Measurements from ENCODE around the gene PCDH1. TPM values are rescaled to one million over a fixed set of nuclear protein-coding genes. Genes with fewer than 3 reads are reported as not detected.

Gene PCDH1
- total RNA-seq, 4 donors from 2014 or later = 51.3 to 131 (median 67.9) TPM

GRCh38 chr5:141877356-141878185 is 639 bp downstream of the PCDH1 start:
- peak overlapping the region; percentile 71 to 82 (median 76) for H3K4me3 ChIP-seq
- peak overlapping the region; percentile 88 to 90 (median 89) for H3K27ac ChIP-seq
- intact Hi-C loops (cut with DNase I) = loop anchor here (2.0 kb wide), 1 partner anchor 175 kb away; no protein-coding TSS in a partner anchor
- no peak for DNase-seq
- WGBS, 2 donors = 0 to 2% methylated on average over 10 to 21 of the region's 55 CpGs
- peaks cover 31 to 98% (median 34%) of the 10 kb centered on the region in 3 donors for H3K4me1 ChIP-seq
- TF ChIP-seq, protein P1, sequence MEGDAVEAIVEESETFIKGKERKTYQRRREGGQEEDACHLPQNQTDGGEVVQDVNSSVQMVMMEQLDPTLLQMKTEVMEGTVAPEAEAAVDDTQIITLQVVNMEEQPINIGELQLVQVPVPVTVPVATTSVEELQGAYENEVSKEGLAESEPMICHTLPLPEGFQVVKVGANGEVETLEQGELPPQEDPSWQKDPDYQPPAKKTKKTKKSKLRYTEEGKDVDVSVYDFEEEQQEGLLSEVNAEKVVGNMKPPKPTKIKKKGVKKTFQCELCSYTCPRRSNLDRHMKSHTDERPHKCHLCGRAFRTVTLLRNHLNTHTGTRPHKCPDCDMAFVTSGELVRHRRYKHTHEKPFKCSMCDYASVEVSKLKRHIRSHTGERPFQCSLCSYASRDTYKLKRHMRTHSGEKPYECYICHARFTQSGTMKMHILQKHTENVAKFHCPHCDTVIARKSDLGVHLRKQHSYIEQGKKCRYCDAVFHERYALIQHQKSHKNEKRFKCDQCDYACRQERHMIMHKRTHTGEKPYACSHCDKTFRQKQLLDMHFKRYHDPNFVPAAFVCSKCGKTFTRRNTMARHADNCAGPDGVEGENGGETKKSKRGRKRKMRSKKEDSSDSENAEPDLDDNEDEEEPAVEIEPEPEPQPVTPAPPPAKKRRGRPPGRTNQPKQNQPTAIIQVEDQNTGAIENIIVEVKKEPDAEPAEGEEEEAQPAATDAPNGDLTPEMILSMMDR (IDR thresholded peaks at IDR 0.05) = no peak
- TF ChIP-seq POLR2A (IDR thresholded peaks at IDR 0.05) = no peak
- H3K36me3 ChIP-seq = no peaks in the 10 kb centered on the region
- no peaks in the 10 kb centered on the region for H3K9me3 ChIP-seq
- peaks cover 0 to 86% (median 9%) of the 10 kb centered on the region in 4 donors for H3K27me3 ChIP-seq

- WGBS, 2 donors = 2 to 6% methylated on average over 4 to 16 of the region's 42 CpGs
- peak in 1 of 4 donors; percentile 29 for TF ChIP-seq POLR2A (IDR thresholded peaks at IDR 0.05)
- TF ChIP-seq, protein P1 (IDR thresholded peaks at IDR 0.05) = no peak
- H3K36me3 ChIP-seq = no peaks in the 10 kb centered on the region
- intact Hi-C loops (cut with DNase I) = no loop called here
- no peak for DNase-seq
- peaks cover 0 to 78% (median 9%) of the 10 kb centered on the region in 4 donors for H3K27me3 ChIP-seq
- H3K9me3 ChIP-seq = no peaks in the 10 kb centered on the region
- peaks cover 30 to 98% (median 34%) of the 10 kb centered on the region in 3 donors for H3K4me1 ChIP-seq
- H3K4me3 ChIP-seq = peak overlapping the region; percentile 71 to 82 (median 76)
- H3K27ac ChIP-seq = peak overlapping the region; percentile 88 to 90 (median 89)
These were observed 1.4 kb downstream of the PCDH1 start for GRCh38 chr5:141876628-141877355.

- WGBS, 2 donors = 2 to 16% methylated on average over 3 to 8 of the region's 65 CpGs
- peak overlapping the region; percentile 71 to 82 (median 76) for H3K4me3 ChIP-seq
- H3K27ac ChIP-seq = peak overlapping the region; percentile 88 to 90 (median 89)
- no peak for DNase-seq
- TF ChIP-seq, protein P1 (IDR thresholded peaks at IDR 0.05) = no peak
- peak in 1 of 4 donors; percentile 47 for TF ChIP-seq POLR2A (IDR thresholded peaks at IDR 0.05)
- peaks cover 30 to 98% (median 40%) of the 10 kb centered on the region in 3 donors for H3K4me1 ChIP-seq
- no peaks in the 10 kb centered on the region for H3K36me3 ChIP-seq
- no peaks in the 10 kb centered on the region for H3K9me3 ChIP-seq
- intact Hi-C loops (cut with DNase I) = no loop called here
- peaks cover 0 to 76% (median 9%) of the 10 kb centered on the region in 4 donors for H3K27me3 ChIP-seq
These were observed 2.2 kb downstream of the PCDH1 start for GRCh38 chr5:141875795-141876627.

DNA sequence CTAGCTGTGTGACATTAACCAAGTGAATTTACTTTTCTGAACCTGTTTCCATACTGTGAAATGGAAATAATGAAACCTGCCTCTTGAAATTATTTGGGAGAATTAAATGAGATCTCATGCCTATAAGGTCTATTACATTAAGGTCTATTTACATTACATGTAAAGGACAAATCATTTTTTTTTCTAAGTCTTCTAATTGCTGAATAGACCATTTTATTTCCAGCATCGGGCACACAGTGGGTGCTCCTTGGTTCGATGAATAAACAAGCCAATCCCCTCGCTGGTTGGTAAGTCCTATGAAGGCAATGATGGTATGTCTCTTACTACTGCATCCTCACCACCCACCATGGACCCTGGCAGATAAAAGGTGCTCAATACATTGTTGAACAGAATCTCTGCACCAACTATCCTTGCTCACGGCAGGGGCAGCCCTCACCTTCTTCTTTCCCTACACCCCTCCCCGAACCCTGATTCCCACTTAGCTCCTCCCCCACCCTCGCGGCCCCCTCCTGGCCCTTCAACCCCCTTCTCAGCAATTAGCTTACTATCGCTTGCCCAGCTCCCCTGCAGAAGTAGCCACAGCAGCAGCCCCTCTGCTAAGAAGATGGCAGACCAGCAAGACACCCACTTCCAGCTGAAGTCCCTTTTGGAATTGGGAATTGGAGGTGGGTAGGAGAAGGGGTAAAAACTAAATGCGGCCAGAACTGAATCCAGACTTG is 3.0 kb downstream of the PCDH1 start:
- intact Hi-C loops (cut with DNase I) = no loop called here
- H3K27me3 ChIP-seq = peaks cover 0 to 72% (median 9%) of the 10 kb centered on the region in 4 donors
- H3K4me3 ChIP-seq = peak overlapping the region; percentile 71 to 82 (median 76)
- DNase-seq = no peak
- H3K9me3 ChIP-seq = no peaks in the 10 kb centered on the region
- H3K4me1 ChIP-seq = peaks cover 33 to 98% (median 40%) of the 10 kb centered on the region in 3 donors
- TF ChIP-seq, protein P1 (IDR thresholded peaks at IDR 0.05) = no peak
- no peak for TF ChIP-seq POLR2A (IDR thresholded peaks at IDR 0.05)
- H3K27ac ChIP-seq = peak overlapping the region; percentile 88 to 90 (median 89)
- H3K36me3 ChIP-seq = no peaks in the 10 kb centered on the region
- WGBS, 2 donors = 26 to 36% methylated on average over 7 to 8 of the region's 9 CpGs
